ENCODE data around the gene H2BK1. TPM values are rescaled to one million over a fixed set of nuclear protein-coding genes. Genes with fewer than 3 reads are reported as not detected.

H2BK1 gene
- total RNA-seq, 1 donor from 2014 or later, result not detected

GRCh38 chr7:151232917-151233701, 22.8 kb upstream of the H2BK1 start:
- DNase-seq (ENCODE audit: low spot score), result peak; percentile 55

GRCh38 chr7:151232091-151232916, 22.0 kb upstream of the H2BK1 start, which contains the start of gene CHPF2:
CHPF2 (plus strand) TSS chr7:151232483; CDS start chr7:151234012, 1,529 bp downstream.
- DNase-seq (ENCODE audit: low spot score), result peak; percentile 92

GRCh38 chr7:151231080-151231479, 20.8 kb upstream of the H2BK1 start:
- no peak for DNase-seq (ENCODE audit: low spot score)

GRCh38 chr7:151229249-151229648, 19.0 kb upstream of the H2BK1 start:
- no peak for DNase-seq (ENCODE audit: low spot score)

- DNase-seq (ENCODE audit: low spot score), result no peak
Measured at GRCh38 chr7:151228024-151228866, 18.0 kb upstream of the H2BK1 start.

- DNase-seq (ENCODE audit: low spot score), result peak; percentile 99
Measured at GRCh38 chr7:151226875-151227782, 16.8 kb upstream of the H2BK1 start, which contains the start of gene ABCF2. ABCF2 (minus strand) TSS chr7:151227205; CDS start chr7:151226458, 747 bp downstream.

- DNase-seq (ENCODE audit: low spot score), result no peak
Measured at GRCh38 chr7:151226560-151226874, 16.2 kb upstream of the H2BK1 start.

- no peak for DNase-seq (ENCODE audit: low spot score)
Measured at GRCh38 chr7:151225948-151226510, 15.7 kb upstream of the H2BK1 start.

GRCh38 chr7:151223728-151224127, 13.4 kb upstream of the H2BK1 start:
- no peak for DNase-seq (ENCODE audit: low spot score)

- DNase-seq (ENCODE audit: low spot score), result no peak
Measured at GRCh38 chr7:151218170-151218569, 7.9 kb upstream of the H2BK1 start.

GRCh38 chr7:151215396-151215795, 5.1 kb upstream of the H2BK1 start:
- no peak for DNase-seq (ENCODE audit: low spot score)

- DNase-seq (ENCODE audit: low spot score), result no peak
Measured at GRCh38 chr7:151213826-151214225, 3.5 kb upstream of the H2BK1 start.

- no peak for DNase-seq (ENCODE audit: low spot score)
Measured at GRCh38 chr7:151212626-151213025, 2.3 kb upstream of the H2BK1 start.

GRCh38 chr7:151211155-151211772, 976 bp upstream of the H2BK1 start:
- DNase-seq (ENCODE audit: low spot score), result no peak

GRCh38 chr7:151209588-151209987, 700 bp downstream of the H2BK1 start:
- DNase-seq (ENCODE audit: low spot score), result no peak

- no peak for DNase-seq (ENCODE audit: low spot score)
Measured at GRCh38 chr7:151208253-151208862, 1.9 kb downstream of the H2BK1 start.

- DNase-seq (ENCODE audit: low spot score), result no peak
Measured at GRCh38 chr7:151207804-151208203, 2.5 kb downstream of the H2BK1 start.

GRCh38 chr7:151207315-151207714, 3.0 kb downstream of the H2BK1 start:
- DNase-seq (ENCODE audit: low spot score), result no peak

GRCh38 chr7:151206914-151207313, 3.4 kb downstream of the H2BK1 start:
- DNase-seq (ENCODE audit: low spot score), result peak; percentile 14
